ENCODE results near the gene EPHA2.

Gene EPHA2

GRCh38 chr1:16155537-16156410 is at the start of gene EPHA2:
Gene EPHA2 (minus strand): TSS chr1:16156069. CDS start chr1:16155932, 137 bp downstream.
- in situ Hi-C loops (cut with MboI; ENCODE audit: low sequenced_read_pairs), result no loop called here

- in situ Hi-C loops (cut with MboI; ENCODE audit: low sequenced_read_pairs), result no loop called here
Measured at GRCh38 chr1:16205334-16205671, 49.4 kb upstream of the EPHA2 start.

GRCh38 chr1:16204634-16205333 is 48.9 kb upstream of the EPHA2 start:
- in situ Hi-C loops (cut with MboI; ENCODE audit: low sequenced_read_pairs), result no loop called here

- in situ Hi-C loops (cut with MboI; ENCODE audit: low sequenced_read_pairs), result no loop called here
Measured at GRCh38 chr1:16204216-16204615, 48.3 kb upstream of the EPHA2 start.

GRCh38 chr1:16203550-16203949 is 47.7 kb upstream of the EPHA2 start:
- in situ Hi-C loops (cut with MboI; ENCODE audit: low sequenced_read_pairs), result no loop called here

GRCh38 chr1:16202281-16203210 is 46.7 kb upstream of the EPHA2 start:
- in situ Hi-C loops (cut with MboI; ENCODE audit: low sequenced_read_pairs), result no loop called here

GRCh38 chr1:16199700-16200099 is 43.8 kb upstream of the EPHA2 start:
- in situ Hi-C loops (cut with MboI; ENCODE audit: low sequenced_read_pairs), result loop anchor here (25.0 kb wide), 1 partner anchor 387 kb away; the partner anchor contains the start of gene UQCRHL

GRCh38 chr1:16199157-16199501 is 43.3 kb upstream of the EPHA2 start:
- in situ Hi-C loops (cut with MboI; ENCODE audit: low sequenced_read_pairs), result loop anchor here (25.0 kb wide), 1 partner anchor 387 kb away; the partner anchor contains the start of gene UQCRHL

GRCh38 chr1:16198444-16199156 is 42.7 kb upstream of the EPHA2 start:
- in situ Hi-C loops (cut with MboI; ENCODE audit: low sequenced_read_pairs), result loop anchor here (25.0 kb wide), 1 partner anchor 386 kb away; the partner anchor contains the start of gene UQCRHL

GRCh38 chr1:16196874-16197273 is 41.0 kb upstream of the EPHA2 start:
- in situ Hi-C loops (cut with MboI; ENCODE audit: low sequenced_read_pairs), result loop anchor here (25.0 kb wide), 1 partner anchor 385 kb away; the partner anchor contains the start of gene UQCRHL

- in situ Hi-C loops (cut with MboI; ENCODE audit: low sequenced_read_pairs), result loop anchor here (25.0 kb wide), 1 partner anchor 384 kb away; the partner anchor contains the start of gene UQCRHL
Measured at GRCh38 chr1:16196139-16196538, 40.3 kb upstream of the EPHA2 start.

- in situ Hi-C loops (cut with MboI; ENCODE audit: low sequenced_read_pairs), result loop anchor here (25.0 kb wide), 1 partner anchor 383 kb away; the partner anchor contains the start of gene UQCRHL
Measured at GRCh38 chr1:16195518-16195905, 39.6 kb upstream of the EPHA2 start.

- in situ Hi-C loops (cut with MboI; ENCODE audit: low sequenced_read_pairs), result loop anchor here (25.0 kb wide), 1 partner anchor 380 kb away; the partner anchor contains the start of gene UQCRHL
Measured at GRCh38 chr1:16191916-16192546, 36.2 kb upstream of the EPHA2 start.

GRCh38 chr1:16191309-16191708 is 35.4 kb upstream of the EPHA2 start:
- in situ Hi-C loops (cut with MboI; ENCODE audit: low sequenced_read_pairs), result loop anchor here (25.0 kb wide), 1 partner anchor 379 kb away; the partner anchor contains the start of gene UQCRHL

GRCh38 chr1:16189921-16190621 is 34.2 kb upstream of the EPHA2 start:
- in situ Hi-C loops (cut with MboI; ENCODE audit: low sequenced_read_pairs), result loop anchor here (5.0 to 25.0 kb wide), 2 partner anchors 108 to 378 kb away; partner anchors contain the start of gene UQCRHL

GRCh38 chr1:16189003-16189402 is 33.1 kb upstream of the EPHA2 start:
- in situ Hi-C loops (cut with MboI; ENCODE audit: low sequenced_read_pairs), result loop anchor here (5.0 to 25.0 kb wide), 2 partner anchors 107 to 377 kb away; partner anchors contain the start of gene UQCRHL

GRCh38 chr1:16187748-16188401 is 32.0 kb upstream of the EPHA2 start:
- in situ Hi-C loops (cut with MboI; ENCODE audit: low sequenced_read_pairs), result loop anchor here (5.0 to 25.0 kb wide), 2 partner anchors 106 to 376 kb away; partner anchors contain the start of gene UQCRHL

Data from HL-60/S4 (cell line).